H1 (cell line): ENCODE measurements around the gene ARMH1. TPM values are rescaled to one million over a fixed set of nuclear protein-coding genes. Genes with fewer than 3 reads are reported as not detected.

Experiments used
- CTCF ChIA-PET: fragments of 300-600 bp; sonication (Branson Sonifier 250); formaldehyde crosslinking; loops from one replicate; lab custom pipeline; 2021; ENCODE audit not compliant: partially characterized antibody; lab: Charles Lee
- POLR2A ChIA-PET: fragments of 300-600 bp; sonication (Branson Sonifier 250); formaldehyde crosslinking; loops from one replicate; lab custom pipeline; 2021; ENCODE audit warnings: inconsistent platforms; ENCODE audit not compliant: partially characterized antibody; lab: Charles Lee
- DNase-seq, 2 experiments: peaks; one replicate each; pipeline versions ENCODE4 v3.0.0 to v3.0.0-alpha.2; 2010 to 2022; ENCODE audit warnings: low spot score in 2 of 2, low read depth in 1 of 2, mixed read lengths in 1 of 2
- FAIRE-seq: peaks from 2 replicates; lab custom pipeline; 2011; peaks lifted over from hg19 to GRCh38; lab: Jason Lieb, UNC
- H2AFZ ChIP-seq: 2 replicates; pipeline ENCODE4 v1.8.1; 2012; ENCODE audit warnings: low read length, inconsistent platforms
- H2AK5ac ChIP-seq: 2 replicates; pipeline ENCODE4 v1.6.1; 2013; ENCODE audit warnings: low read depth, low read length
- H2BK120ac ChIP-seq: replicated peaks from 2 replicates; pipeline ENCODE3; 2013; ENCODE audit warnings: low read depth, low read length, inconsistent platforms
- H2BK12ac ChIP-seq: 2 replicates; pipeline ENCODE4 v1.6.1; 2013; ENCODE audit warnings: low read depth, low read length
- H2BK15ac ChIP-seq: 2 replicates; pipeline ENCODE4 v1.6.1; 2013; ENCODE audit warnings: low read length
- H2BK20ac ChIP-seq: 2 replicates; pipeline ENCODE4 v1.6.1; 2013; ENCODE audit warnings: low read length
- H2BK5ac ChIP-seq: 2 replicates; pipeline ENCODE4 v1.6.1; 2013; ENCODE audit warnings: low read depth, low read length
- H3K14ac ChIP-seq: 2 replicates; pipeline ENCODE4 v1.6.1; 2013; ENCODE audit warnings: inconsistent platforms; ENCODE audit not compliant: insufficient read length
- H3K18ac ChIP-seq: 2 replicates; pipeline ENCODE4 v1.6.1; 2013; ENCODE audit warnings: low read length; ENCODE audit errors: extremely low read depth
- H3K23ac ChIP-seq: 2 replicates; pipeline ENCODE4 v1.6.1; 2013; ENCODE audit warnings: inconsistent platforms; ENCODE audit not compliant: insufficient read length
- H3K23me2 ChIP-seq: 2 replicates; pipeline ENCODE4 v1.6.1; 2013; ENCODE audit warnings: low read depth, low read length
- H3K27ac ChIP-seq: 2 replicates; pipeline ENCODE4 v1.6.1; 2011; ENCODE audit warnings: low read depth, low read length, inconsistent platforms
- H3K27me3 ChIP-seq, 4 experiments: replicated peaks in 1 of 4; 1 replicate in 1 of 4; 2 replicates in 3 of 4; pipeline versions ENCODE4 v1.6.1 to v1.8.1; 2011 to 2013; ENCODE audit warnings: low read length in 3 of 4, mild to moderate bottlenecking in 3 of 4, inconsistent platforms in 2 of 4, mixed read lengths in 2 of 4, moderate library complexity in 1 of 4; ENCODE audit not compliant: control insufficient read depth in 3 of 4, insufficient read depth in 3 of 4; ENCODE audit errors: extremely low read depth in 1 of 4
- H3K36me3 ChIP-seq, 4 experiments: 2 replicates each; pipeline versions ENCODE4 v1.6.1 to v1.8.1; 2011 to 2013; ENCODE audit warnings: mild to moderate bottlenecking in 4 of 4, low read length in 3 of 4, moderate library complexity in 2 of 4, control low read depth in 1 of 4, inconsistent platforms in 1 of 4; ENCODE audit not compliant: insufficient read depth in 4 of 4, control insufficient read depth in 2 of 4
- H3K4ac ChIP-seq: replicated peaks from 2 replicates; pipeline ENCODE3; 2013; ENCODE audit warnings: low read length, low read depth, mixed read lengths, inconsistent platforms; ENCODE audit not compliant: insufficient read length
- H3K4me1 ChIP-seq, 4 experiments: replicated peaks in 1 of 4; 1 replicate in 1 of 4; 2 replicates in 3 of 4; pipeline versions ENCODE4 v1.6.1 to v1.8.1; 2011 to 2013; ENCODE audit warnings: low read length in 3 of 4, inconsistent platforms in 2 of 4, mixed read lengths in 1 of 4; ENCODE audit not compliant: insufficient read depth in 4 of 4, control insufficient read depth in 3 of 4
- H3K4me2 ChIP-seq, 2 experiments: 2 replicates each; pipeline versions ENCODE4 v1.6.1 to v1.8.1; 2011 to 2013; ENCODE audit warnings: low read depth in 2 of 2, low read length in 2 of 2, control low read depth in 1 of 2, inconsistent platforms in 1 of 2, mild to moderate bottlenecking in 1 of 2; ENCODE audit not compliant: insufficient read depth in 1 of 2
- H3K4me3 ChIP-seq, 4 experiments: fragments of 200-600, 300-600 bp in 1 of 4; sonication (generic), shearing (Covaris generic), sonication (Bioruptor Twin) in 1 of 4; 2 replicates each; pipeline versions ENCODE4 v1.5.1 to v1.8.1; 2011 to 2016; ENCODE audit warnings: low read length in 4 of 4, low read depth in 3 of 4, control low read depth in 2 of 4, inconsistent platforms in 2 of 4, mild to moderate bottlenecking in 2 of 4, mixed read lengths in 1 of 4, moderate library complexity in 1 of 4; ENCODE audit not compliant: insufficient read depth in 2 of 4; ENCODE audit errors: extremely low read depth in 1 of 4
- H3K56ac ChIP-seq: replicated peaks from 2 replicates; pipeline ENCODE3; 2013; ENCODE audit warnings: low read depth, mild to moderate bottlenecking, mixed read lengths, low read length, inconsistent platforms; ENCODE audit not compliant: insufficient read length
- H3K79me1 ChIP-seq: 2 replicates; pipeline ENCODE4 v1.6.1; 2013; ENCODE audit warnings: low read depth, low read length, control low read depth
- H3K79me2 ChIP-seq, 2 experiments: 2 replicates each; pipeline versions ENCODE4 v1.6.1 to v1.8.1; 2012 to 2013; ENCODE audit warnings: low read length in 2 of 2, mild to moderate bottlenecking in 2 of 2, inconsistent platforms in 1 of 2; ENCODE audit not compliant: insufficient read depth in 2 of 2, control insufficient read depth in 1 of 2
- H3K9ac ChIP-seq, 4 experiments: replicated peaks in 1 of 4; 1 replicate in 1 of 4; 2 replicates in 3 of 4; pipeline versions ENCODE4 v1.6.1 to v1.8.1; 2011 to 2013; ENCODE audit warnings: low read depth in 3 of 4, low read length in 3 of 4, control low read depth in 2 of 4, mild to moderate bottlenecking in 2 of 4, moderate library complexity in 2 of 4, inconsistent platforms in 1 of 4; ENCODE audit errors: extremely low read depth in 1 of 4
- H3K9me3 ChIP-seq, 2 experiments: 2 replicates each; pipeline versions ENCODE4 v1.6.1 to v1.8.1; 2012 to 2013; ENCODE audit warnings: mild to moderate bottlenecking in 2 of 2, moderate library complexity in 2 of 2, control low read depth in 1 of 2, inconsistent platforms in 1 of 2, low read depth in 1 of 2, low read length in 1 of 2, mixed read lengths in 1 of 2; ENCODE audit not compliant: insufficient read depth in 2 of 2
- H4K20me1 ChIP-seq, 2 experiments: replicated peaks in 1 of 2; 2 replicates each; pipeline versions ENCODE3 to v1.8.1; 2011 to 2013; ENCODE audit warnings: inconsistent platforms in 2 of 2, low read length in 2 of 2, mild to moderate bottlenecking in 1 of 2; ENCODE audit not compliant: insufficient read depth in 2 of 2, control insufficient read depth in 1 of 2
- H4K5ac ChIP-seq: 2 replicates; pipeline ENCODE4 v1.6.1; 2013; ENCODE audit warnings: low read length, low read depth, mixed read lengths, inconsistent platforms; ENCODE audit not compliant: insufficient read length
- H4K8ac ChIP-seq: 2 replicates; pipeline ENCODE4 v1.8.0; 2013; ENCODE audit warnings: mild to moderate bottlenecking, moderate library complexity, low read length, inconsistent platforms; ENCODE audit not compliant: insufficient read depth; ENCODE audit errors: extremely low read depth
- H4K91ac ChIP-seq: replicated peaks from 2 replicates; pipeline ENCODE3; 2013; ENCODE audit warnings: low read length, mixed read lengths, inconsistent platforms; ENCODE audit not compliant: insufficient read length
- ASH2L ChIP-seq: fragments of 200-600, 300-600 bp; sonication (generic); IDR thresholded peaks from one replicate; pipeline ENCODE4 v1.7.1; 2017; ENCODE audit warnings: low read length
- CHD2 ChIP-seq: IDR thresholded peaks from 2 replicates; pipeline ENCODE4 v1.6.1; 2012; ENCODE audit warnings: low read length, improper control_type of control experiment
- CTBP2 ChIP-seq: IDR thresholded peaks from 2 replicates; pipeline ENCODE4 v1.7.0; 2011; ENCODE audit warnings: borderline replicate concordance, mild to moderate bottlenecking, moderate library complexity, mixed read lengths, low read length; ENCODE audit not compliant: insufficient read depth, insufficient read length
- E2F6 ChIP-seq: IDR thresholded peaks from 2 replicates; pipeline ENCODE4 v1.6.1; 2012; ENCODE audit warnings: inconsistent platforms
- EGR1 ChIP-seq: IDR thresholded peaks from 2 replicates; pipeline ENCODE4 v1.6.1; 2011; ENCODE audit warnings: low read depth, low read length, borderline replicate concordance
- RBBP5 ChIP-seq: IDR thresholded peaks from 2 replicates; pipeline ENCODE4 v1.7.1; 2012; ENCODE audit warnings: low read depth, mild to moderate bottlenecking, inconsistent platforms, low read length, moderate library complexity, borderline replicate concordance
- SRF ChIP-seq: IDR thresholded peaks from 2 replicates; pipeline ENCODE4 v1.6.1; 2011; ENCODE audit warnings: mild to moderate bottlenecking, low read depth, low read length, moderate library complexity
- TBP ChIP-seq: IDR thresholded peaks from 2 replicates; pipeline ENCODE4 v1.6.1; 2011; ENCODE audit warnings: low read depth, low read length, improper control_type of control experiment
- YY1 ChIP-seq: IDR thresholded peaks from 2 replicates; pipeline ENCODE4 v1.6.1; 2011; ENCODE audit warnings: low read depth, mild to moderate bottlenecking, low read length
- WGBS, 2 experiments: shearing (Covaris generic) in 1 of 2; methylation state at CpG; one replicate each; pipeline versions ENCODE4 v1.1.6 to v1.1.7; 2013 to 2015; ENCODE audit warnings: low lambda C conversion rate in 2 of 2, mixed read lengths in 2 of 2, inconsistent platforms in 1 of 2, low coverage in 1 of 2, missing lambda C conversion rate in 1 of 2; ENCODE audit not compliant: insufficient replicate concordance in 2 of 2, insufficient coverage in 1 of 2, insufficient read length in 1 of 2; ENCODE audit errors: extremely low coverage in 1 of 2, missing lambda C conversion rate in 1 of 2; 5-methylcytosine and 5-hydroxymethylcytosine counted together
- polyA plus RNA-seq, 7 experiments: library from polyadenylated mRNA; depleted of rRNA in 3 of 7; stranded (reverse) in 5 of 7; unstranded in 2 of 7; fragments of >200 nt in 5 of 7; fragments of 200-250 nt in 2 of 7; gene quantifications; 1 replicate in 5 of 7; 2 replicates in 1 of 7; 4 replicates in 1 of 7; pipeline versions ENCODE4 v1.2.1 to v1.2.3, GENCODE V29; 2011 to 2013; ENCODE audit warnings: missing spikeins in 2 of 7, mixed read lengths in 2 of 7
- total RNA-seq: library from RNA; stranded (reverse); fragmentation: NEBNext Ultra II Directional; extraction: Animal tissue kit (Norgen Biotek cat#: 25700); gene quantifications from 2 replicates; pipeline ENCODE4 v1.2.1, GENCODE V29; 2021

ARMH1 gene
- total and polyA plus RNA-seq, 2 of the 8 experiments (the other 6 are each of a cell fraction or from before 2014, with no cell fraction given): 0.82 to 0.85 TPM

- Histone ChIP-seq H2BK12ac (peak overlapping the region; percentile 89; the same call in 1 of the 2 replicates), H2BK5ac (peak overlapping the region; percentile 94; the same call in 1 of the 2 replicates), H2BK15ac (peak overlapping the region; percentile 11; the same call in 1 of the 2 replicates), H4K20me1 (no peaks in the 10 kb centered on the region), H3K9me3 (no peaks in the 10 kb centered on the region), H2BK20ac (peak overlapping the region; percentile 3), H3K4me2 (no peak overlapping the region), H2AK5ac (no peak overlapping the region), H3K27me3 (no peaks in the 10 kb centered on the region), H3K14ac (no peak overlapping the region), H4K8ac (peak overlapping the region; percentile 57; the same call in 1 of the 2 replicates), H3K4me3 (no peak overlapping the region), H3K23ac (no peak overlapping the region), H3K27ac (peak overlapping the region; percentile 62), H3K23me2 (no peaks in the 10 kb centered on the region), H2BK120ac (peak overlapping the region; percentile 98), H4K5ac (peak overlapping the region; percentile 35), H3K56ac (no peak overlapping the region), H3K36me3 (no peaks in the 10 kb centered on the region), H3K18ac (no peak overlapping the region; the same call in 1 of the 2 replicates), H3K4me1 (peaks cover 0 to 1% (median 0%) of the 10 kb centered on the region in 4 experiments; a peak in 3 of 7 replicates), H3K4ac (no peak overlapping the region), H2AFZ (0 out of 2 replicates have a peak overlapping the region, but pooled peaks have one; percentile 64), H3K79me2 (no peaks in the 10 kb centered on the region), H3K9ac (peak overlapping the region in 1 of 4 experiments; percentile 45; a peak in 2 of 7 replicates), H4K91ac (peak overlapping the region; percentile 99), H3K79me1 (no peaks in the 10 kb centered on the region)
- ChIA-PET POLR2A (interaction anchor here (0.5 to 22.5 kb wide), 55 partner anchors 9 to 829 kb away, joined by 3 to 428 read pairs (median 5); partner anchors contain the start of genes AKR1A1, ARMH1, BEST4 and BTBD19), CTCF (interaction anchor here (0.9 to 10.2 kb wide), 5 partner anchors 9 to 102 kb away, joined by 3 to 107 read pairs (median 4); partner anchors contain the start of gene RNU5D-1)
- WGBS, 2 experiments: 70% methylated on average over 14 of the region's 14 CpGs; no CpG with 5 or more reads in 1 of the 2 experiments
- FAIRE-seq (peak; percentile 13), DNase-seq (no peak)
- TF ChIP-seq CTBP2 (no peak), ASH2L (no peak), EGR1 (peak; percentile 68; the same call in 1 of the 2 replicates), YY1 (no peak), TBP (peak; percentile 98), CHD2 (peak; percentile 68; the same call in 1 of the 2 replicates), SRF (no peak), RBBP5 (no peak), E2F6 (no peak)
Measured at GRCh38 chr1:44721485-44722361, 47.2 kb downstream of the ARMH1 start.
